H1 (cell line): Measurements from ENCODE around the gene SEMA3B. TPM values are rescaled to one million over a fixed set of nuclear protein-coding genes. Genes with fewer than 3 reads are reported as not detected.
A peak's percentile ranks its signal among the peaks of the same experiment; 100 is the strongest.

ENCODE experiments used
- E2F6 ChIP-seq: IDR thresholded peaks from 2 replicates; pipeline ENCODE4 v1.6.1; 2012; ENCODE audit warnings: inconsistent platforms
- MAX ChIP-seq: IDR thresholded peaks from 2 replicates; pipeline ENCODE4 v1.6.1; 2012; ENCODE audit warnings: inconsistent platforms
- polyA plus RNA-seq, 7 experiments: library from polyadenylated mRNA; depleted of rRNA in 3 of 7; stranded (reverse) in 5 of 7; unstranded in 2 of 7; fragments of >200 nt in 5 of 7; fragments of 200-250 nt in 2 of 7; gene quantifications; 1 replicate in 5 of 7; 2 replicates in 1 of 7; 4 replicates in 1 of 7; pipeline versions ENCODE4 v1.2.1 to v1.2.3, GENCODE V29; 2011 to 2013; ENCODE audit warnings: missing spikeins in 2 of 7, mixed read lengths in 2 of 7
- total RNA-seq: library from RNA; stranded (reverse); fragmentation: NEBNext Ultra II Directional; extraction: Animal tissue kit (Norgen Biotek cat#: 25700); gene quantifications from 2 replicates; pipeline ENCODE4 v1.2.1, GENCODE V29; 2021

The SEMA3B gene
- total and polyA plus RNA-seq, 2 of the 8 experiments (the other 6 are each of a cell fraction or from before 2014, with no cell fraction given), result 3.0 to 4.7 TPM

DNA sequence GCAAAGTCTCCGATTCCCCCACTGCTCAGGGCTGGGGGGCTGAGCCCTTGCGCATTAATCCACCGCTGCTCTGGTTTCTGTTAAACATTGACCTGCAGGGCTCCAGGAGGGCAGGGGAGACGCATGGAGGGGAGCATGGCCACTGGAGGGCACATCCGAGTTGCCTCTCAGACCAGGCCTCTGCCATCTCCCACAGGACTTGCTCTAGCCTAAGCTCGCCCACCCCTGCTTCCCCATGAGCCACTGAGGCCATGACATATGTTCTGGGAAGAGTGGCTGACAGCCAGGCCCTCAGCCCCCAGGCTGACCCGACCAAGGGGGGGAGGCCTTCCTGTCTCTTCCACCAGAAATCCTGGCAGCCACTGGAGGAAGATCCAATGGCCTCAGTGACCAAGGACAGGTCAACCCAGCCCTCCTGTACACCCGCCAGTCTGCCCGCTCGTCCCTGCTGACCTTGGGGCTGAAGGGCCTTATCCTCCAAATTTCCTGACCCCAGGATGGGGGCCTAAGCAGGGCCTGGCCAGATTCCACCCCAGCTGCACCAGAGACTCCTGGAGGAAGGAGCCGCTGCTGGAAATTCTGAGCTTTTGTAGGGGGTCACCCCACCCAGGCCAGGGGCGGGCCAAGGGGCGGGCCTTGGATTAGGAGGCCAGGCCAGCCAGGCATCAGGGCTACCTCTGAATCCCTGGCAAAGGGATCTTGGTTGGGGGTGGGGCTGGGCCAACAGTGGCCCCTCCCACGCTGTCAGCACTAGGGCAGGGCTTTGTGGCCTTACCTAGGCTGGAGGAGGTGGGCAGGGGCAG lies 34.3 kb downstream of the SEMA3B start, which contains the start of gene HYAL1 (continued):
- TF ChIP-seq E2F6 (no peak), MAX (peak; percentile 57)
